GM18873 (cell line): ENCODE results near the gene MAML3.

Source experiments
- ATAC-seq: cut with Tn5 transposase; IDR thresholded peaks from one replicate; pipeline ENCODE4 v1.9.1; 2021; ENCODE audit warnings: mild to moderate bottlenecking, moderate library complexity, moderate number of reproducible peaks; ENCODE audit not compliant: unreplicated experiment, low FRiP score

Gene MAML3

DNA sequence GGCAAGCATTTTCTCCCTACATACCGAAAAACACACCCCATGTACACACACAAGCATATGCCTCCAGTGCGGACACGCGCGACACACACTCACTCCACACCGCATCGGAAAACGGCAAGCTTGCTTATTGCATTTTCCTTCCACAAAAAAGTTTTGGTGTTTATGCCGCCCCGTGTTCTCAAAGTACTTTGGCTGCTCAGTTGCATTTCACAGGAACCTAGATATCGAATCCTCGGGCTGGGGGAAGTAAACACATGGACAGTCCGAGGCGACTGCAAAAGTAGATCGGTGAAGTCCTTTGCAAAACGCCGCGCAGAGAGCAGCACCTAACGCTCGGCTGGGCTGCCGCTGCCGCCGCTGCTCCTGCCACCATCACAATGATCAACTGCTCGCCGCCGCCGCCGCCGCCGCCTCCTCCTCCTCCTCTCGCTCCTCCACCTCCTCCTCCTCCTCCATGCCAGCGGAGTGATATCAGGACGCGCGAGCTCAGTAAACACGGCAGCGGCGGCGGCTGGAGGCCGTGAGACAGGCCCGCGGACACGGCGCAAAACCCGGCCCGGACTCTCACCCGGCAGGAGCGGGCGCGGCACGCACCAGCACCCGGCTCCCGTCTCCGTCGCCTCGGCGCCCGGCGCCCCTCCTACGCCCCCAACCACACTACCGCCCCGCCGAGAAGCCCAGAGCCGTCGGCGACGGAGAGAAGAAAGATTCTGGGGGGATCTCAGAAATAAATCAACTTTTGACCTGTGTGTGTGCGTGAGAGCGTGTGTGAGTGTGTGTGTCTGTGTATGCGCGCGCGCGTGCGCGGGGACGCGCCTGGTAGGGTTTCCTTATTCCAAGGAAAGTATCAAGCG lies at the start of gene MAML3:
MAML3 (minus strand) TSS at position 467 of the 854 bp plus-strand sequence. CDS start 857 bp downstream, outside the sequence.
- no peak for ATAC-seq

DNA sequence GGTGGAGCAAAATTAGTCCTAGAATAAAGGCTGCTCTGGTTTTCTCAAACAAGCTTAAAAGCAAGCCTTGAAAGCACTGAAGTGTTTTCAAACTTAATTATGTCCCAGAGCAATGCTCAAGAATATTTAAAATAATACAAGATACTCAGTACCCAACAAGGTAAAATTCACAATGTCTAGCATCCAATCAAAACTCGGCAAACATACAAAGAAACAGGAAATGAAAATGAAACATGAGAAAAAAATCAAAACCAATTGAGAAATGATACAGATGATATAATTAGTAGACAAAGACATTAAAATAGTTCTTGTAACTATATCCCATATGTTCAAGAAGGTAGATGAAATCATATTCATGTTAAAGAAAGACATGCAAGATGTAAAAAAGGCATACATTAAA lies 45.0 kb upstream of the MAML3 start:
- no peak for ATAC-seq

DNA sequence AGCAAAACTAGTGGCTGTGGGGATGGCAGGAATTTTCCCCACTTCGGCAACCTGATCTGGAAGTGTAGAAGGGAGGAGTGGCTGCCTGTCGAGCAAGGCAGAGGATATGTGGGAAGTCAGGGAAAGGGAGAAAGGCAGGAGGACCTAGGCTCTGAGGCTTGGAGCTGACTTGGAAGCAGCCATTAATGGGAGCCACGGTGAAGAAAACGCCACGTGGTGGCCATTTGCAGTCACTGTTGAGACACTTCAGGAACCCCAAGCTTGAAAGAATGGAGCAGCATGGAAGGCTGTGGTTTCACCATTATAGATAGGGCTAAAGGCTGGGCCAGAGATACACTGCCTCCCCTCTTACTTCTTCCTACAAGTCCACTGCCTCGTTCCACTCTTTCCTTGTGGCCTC lies 41.8 kb upstream of the MAML3 start:
- no peak for ATAC-seq

DNA sequence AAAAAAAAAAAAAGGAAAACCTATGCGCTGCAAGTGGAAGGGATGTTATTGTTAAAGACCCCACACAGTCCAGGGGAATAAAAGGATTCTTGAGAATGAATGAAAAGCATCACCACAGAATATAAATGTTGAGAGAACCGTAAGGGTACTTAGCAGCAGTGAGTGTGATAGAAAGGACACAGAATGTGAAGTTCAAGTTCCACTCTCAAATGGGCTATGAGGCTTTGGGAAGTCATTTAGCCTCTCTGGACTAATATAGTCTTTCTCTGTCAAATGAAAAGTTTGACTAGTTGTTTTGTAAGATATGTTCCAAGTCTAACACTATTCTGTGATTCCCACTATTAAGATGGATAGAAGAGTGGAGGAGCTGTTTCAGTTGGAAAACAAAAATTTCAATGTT lies 35.8 kb upstream of the MAML3 start:
- ATAC-seq: no peak

DNA sequence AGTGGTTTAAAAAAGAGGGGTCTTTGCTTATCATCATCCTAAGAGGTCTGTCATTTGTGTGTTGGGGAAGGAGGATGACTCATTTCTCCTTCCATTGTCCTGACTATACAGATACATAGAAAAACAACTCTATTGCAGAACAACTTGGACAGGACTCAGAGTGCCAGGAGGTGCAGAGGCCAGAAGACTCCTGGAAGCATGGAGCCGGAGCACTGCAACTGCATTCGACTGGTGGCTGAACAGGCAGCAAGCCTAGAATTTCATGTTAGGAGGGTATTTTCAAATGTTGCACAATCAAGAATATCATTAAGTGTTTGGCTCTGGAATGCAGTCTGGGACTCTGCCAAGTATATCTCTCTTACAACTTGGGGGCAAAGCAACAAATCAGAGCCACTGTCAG lies 35.0 kb upstream of the MAML3 start:
- ATAC-seq: no peak

DNA sequence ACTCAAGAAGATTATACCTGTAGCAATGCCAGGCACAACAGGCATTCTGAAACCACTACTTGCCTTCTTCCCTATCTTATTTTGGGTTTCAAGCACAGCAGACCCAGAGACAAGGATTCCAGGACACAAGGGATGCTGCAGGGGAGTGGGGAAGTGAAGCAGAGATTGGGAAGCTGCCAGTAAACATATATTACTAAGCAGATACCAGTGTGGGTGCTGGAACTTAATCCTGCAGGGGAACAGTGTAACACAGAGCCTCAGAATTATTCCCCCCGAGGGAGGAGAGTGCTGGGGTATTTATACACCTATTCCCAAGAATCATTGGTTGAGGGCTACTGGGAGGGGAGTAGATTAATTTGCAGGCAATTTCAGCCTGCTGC lies 33.3 kb upstream of the MAML3 start:
- ATAC-seq: no peak

DNA sequence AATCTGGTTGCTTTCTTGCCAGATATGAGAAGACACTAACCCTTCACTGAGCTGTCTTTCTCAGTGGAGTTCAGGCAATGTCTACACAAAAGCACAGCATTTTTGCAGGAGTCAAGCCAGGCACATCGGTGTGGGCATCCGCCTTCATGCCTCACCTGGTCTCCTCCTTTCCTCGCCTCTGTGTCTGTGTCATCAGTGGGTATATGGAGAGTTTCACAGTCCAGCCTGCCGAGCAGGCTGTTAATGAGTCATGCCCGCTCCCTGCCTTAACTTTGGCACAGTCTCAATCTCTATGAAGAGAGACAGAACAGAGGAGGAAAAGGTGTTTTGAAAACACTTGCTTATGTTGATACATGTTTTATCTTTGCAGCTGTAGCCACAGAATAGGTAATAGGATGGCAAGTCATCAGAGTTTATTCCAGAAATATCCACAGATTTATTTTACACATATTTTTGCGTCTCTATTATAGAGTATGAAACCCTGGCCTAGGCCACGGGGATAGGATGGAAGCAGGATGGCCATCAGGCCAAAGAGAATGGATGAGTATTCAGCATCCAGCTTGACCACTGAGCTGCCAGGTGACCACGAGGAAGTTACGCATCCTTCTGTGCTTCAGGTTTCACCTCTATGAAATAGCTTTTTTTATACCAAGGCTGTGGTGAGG lies 32.8 kb upstream of the MAML3 start:
- ATAC-seq: no peak

DNA sequence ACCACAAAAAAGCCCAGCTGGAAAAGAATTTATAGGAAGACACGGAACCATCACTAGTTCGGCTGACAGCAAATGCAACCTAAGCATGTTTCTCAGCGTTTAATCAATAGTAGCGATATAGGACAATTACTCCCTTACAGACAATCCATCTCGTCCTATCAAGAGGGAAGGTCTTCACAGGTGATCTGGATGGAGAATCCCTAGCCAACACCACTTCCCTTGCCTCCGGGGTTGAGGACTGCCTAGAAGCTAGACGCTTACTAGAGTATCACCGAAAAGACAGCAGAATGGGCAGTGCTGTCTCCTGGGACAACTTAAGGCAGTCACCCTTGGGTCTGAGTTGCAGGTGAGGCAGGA lies 32.1 kb upstream of the MAML3 start:
- no peak for ATAC-seq

DNA sequence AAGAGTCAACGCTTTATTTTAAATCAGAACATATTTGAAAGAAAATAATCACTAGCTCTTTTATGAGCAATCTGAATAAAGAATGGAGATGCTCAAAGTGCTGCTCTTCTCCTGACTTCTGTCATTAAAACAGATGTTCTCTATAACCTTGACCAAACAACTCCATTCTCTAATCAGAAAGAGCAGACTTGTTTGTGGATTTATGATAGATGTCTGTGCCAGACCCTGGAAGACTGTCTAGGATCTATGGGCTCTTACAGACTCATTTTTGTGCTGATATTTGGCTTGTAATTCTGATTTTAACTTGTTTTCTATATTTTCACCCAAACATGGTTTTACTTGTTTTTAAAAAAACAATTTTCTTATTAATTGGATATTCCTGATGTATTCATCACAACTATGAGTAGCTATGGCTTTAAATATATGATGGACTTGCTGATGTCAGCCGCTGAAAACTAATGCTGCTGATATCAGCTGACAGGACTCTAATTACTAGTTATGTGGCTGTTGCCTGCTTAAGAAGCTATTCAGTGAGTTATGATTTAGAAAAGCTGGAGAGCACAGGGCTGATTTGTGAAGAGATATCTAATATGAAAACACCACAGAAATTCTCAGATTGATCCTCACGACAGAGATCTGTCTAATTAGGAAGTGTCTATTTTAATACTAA lies 31.6 kb upstream of the MAML3 start:
- ATAC-seq: no peak

DNA sequence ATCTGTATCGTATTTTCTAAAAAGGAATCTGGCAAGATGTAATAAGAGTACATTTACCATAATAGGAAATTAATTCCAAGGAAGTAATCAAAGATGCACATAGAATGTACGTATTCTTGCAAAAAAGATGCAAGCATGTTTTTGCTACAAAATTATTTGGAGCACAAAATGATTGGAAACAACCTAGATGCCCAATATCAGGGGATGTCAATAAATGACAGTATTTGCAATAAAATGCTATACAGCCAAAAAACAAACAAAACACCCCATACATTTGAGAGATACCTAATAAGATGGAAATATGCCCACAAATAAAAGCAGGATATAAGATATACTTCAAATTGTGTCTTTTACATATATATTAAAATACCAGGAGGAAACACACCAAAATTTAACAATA lies 29.3 kb upstream of the MAML3 start:
- ATAC-seq: no peak

DNA sequence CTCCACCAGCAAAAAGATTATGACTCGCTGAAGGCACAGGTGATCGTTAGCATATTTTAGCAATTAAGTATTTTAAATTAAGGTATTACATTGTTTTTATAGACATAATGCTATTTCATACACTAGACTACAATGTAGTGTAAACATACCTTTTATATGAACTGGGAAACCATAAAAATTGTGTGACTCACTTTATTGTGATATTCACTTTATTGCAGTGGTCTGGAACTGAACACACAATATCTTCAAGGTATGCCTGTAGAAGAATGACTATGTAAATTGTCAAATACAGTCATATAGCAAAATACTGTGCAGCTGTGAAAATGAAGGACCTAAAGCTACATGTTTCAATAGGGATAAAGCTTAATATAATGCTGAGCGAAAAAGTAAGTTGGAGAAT lies 26.6 kb upstream of the MAML3 start:
- ATAC-seq: no peak

DNA sequence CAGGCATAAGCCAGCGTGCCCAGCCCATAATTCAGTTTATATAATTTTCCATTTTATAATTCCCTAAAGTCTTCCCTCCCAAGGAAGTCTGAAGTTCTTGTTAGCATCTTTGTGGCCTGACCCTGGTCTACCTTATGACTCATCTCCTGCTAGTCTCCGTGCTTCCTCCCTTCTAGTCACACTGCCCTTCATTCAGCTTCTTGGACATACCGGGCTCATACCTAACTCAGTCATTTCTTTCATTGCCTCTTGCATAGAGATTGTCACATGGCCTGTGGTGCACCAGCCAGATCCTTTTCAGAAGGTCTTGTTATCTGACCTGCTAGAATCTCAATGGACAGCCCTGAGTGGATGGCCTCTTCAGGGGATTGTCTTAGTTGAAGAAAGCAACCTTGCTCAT lies 22.8 kb upstream of the MAML3 start:
- ATAC-seq: no peak

DNA sequence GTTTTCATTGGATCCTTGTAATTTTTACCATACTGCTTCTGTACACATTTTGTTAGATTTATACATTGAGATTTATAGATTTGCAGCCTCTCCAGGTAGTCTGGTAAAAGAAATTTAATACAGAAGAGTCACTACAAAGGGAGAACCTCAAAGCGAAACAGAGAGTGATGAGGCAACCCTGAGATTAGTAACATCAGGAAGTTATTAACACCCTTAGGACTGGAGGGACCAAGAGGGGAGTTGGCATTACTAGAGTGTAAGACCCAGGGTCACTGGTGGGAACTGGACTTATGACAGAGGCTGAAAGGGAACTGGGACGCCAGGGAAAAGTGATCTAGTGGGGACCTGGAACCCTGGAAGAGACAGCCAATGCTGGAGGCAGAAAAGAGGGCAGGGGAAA lies 20.6 kb upstream of the MAML3 start:
- no peak for ATAC-seq

DNA sequence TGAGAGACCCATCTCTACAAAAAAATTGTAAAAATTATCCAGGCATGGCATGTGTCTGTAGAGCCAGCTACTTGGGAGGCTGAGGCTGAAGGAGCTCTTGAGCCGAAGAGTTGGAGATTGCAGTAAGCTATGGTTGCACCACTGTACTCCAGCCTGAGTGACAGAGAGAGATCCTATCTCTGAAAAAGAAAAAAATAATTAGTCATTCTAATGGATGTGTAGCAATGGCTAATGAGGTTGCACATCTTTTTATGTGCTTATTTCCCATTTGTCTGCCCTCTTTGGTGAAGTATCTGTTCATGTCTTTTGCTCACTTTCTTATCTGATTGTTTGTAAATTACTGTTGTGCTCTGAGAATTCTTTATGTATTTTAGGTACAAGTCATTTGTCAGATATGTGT lies 19.0 kb upstream of the MAML3 start:
- no peak for ATAC-seq

DNA sequence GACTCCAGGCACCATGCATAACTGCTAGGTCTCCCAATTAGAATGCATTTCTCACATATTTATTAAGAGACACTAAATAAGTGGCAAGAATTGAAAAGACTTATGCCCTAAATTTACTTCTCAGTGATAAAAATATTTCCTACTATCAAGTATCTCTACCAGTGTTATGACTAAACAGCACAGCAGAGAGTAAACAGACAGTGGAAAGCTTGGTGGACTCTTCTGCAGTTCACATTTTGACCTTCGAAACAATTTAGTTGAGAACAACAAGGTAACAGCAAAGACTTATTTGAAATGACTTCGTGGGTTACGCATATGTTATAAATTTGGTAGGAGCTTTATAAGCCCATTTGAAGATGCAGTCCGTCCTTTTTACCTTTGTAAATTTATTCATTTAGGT lies 16.3 kb upstream of the MAML3 start:
- ATAC-seq: no peak

DNA sequence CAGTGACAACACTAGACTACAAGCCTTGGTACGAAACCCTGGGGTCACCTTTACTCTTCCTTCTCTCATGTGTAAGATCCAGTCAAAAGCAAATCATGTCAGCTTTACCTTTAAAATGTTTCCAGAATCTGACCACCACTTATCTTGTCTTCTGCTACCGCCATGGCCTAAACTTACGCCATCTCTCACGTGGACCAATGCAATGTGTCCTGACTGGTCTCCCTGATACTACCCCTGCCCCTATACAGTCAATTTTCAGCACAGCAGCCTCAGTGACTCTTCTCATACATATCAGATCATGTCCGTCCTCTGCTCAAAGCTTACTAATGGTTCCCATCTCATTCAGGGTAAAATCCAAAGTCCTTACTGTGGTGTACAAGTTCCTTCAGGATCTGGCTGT lies 15.0 kb upstream of the MAML3 start:
- ATAC-seq: no peak

DNA sequence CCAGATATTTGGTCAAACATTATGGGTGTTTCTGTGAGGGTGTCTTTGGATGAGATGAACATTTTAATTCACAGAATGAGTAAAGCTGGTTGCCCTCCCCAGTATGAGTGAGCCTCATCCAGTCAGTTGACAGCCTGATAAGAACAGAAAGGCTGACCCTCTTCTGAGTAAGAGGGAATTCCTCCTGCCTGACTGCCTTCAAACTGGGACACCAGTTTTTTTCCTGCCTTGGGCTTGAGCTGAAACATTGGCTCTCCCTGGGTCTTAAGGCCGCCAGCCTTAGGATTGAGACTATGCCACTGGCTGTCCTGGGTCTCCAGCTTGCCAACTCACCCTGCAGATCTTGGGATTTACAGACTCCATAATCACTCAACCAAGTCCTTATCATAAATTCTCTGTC lies 14.5 kb upstream of the MAML3 start:
- no peak for ATAC-seq

DNA sequence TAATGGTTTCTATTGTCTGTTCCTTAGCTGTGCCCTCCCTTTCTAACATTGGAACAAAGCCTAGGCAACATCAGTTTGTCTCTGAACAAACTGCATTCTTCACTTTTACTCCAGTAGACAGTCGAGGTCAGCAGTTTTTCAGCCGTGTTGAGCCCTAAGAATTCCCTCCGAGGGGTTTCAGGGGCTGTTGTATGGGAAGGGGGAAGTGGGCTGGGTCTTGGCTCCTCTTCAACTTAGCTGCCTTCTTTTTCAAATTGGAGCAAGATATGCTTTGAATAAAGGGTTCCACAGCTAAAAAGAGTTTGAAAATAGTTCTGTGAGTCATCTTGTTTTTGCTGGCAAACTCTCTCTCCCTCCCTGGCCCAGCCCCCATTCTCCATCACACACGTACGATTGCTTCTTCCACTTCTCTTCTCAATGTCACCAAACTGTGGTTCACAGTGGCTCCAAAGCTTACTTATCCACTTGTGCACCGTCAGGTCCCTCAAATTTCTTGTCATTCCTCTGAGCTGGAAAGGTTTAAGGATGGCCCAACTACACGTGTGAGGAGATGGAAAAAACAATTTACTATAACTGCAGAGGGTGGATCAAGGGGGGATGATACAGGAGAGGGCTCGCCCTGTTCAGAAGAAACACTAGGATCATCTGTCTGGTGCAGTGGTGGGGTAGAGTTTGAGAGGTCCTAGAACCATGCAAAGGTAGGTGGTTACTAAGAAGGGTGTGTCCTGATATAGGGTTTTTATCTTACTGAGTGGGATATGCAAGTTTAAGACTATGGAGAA lies 9.2 kb upstream of the MAML3 start:
- ATAC-seq: no peak

DNA sequence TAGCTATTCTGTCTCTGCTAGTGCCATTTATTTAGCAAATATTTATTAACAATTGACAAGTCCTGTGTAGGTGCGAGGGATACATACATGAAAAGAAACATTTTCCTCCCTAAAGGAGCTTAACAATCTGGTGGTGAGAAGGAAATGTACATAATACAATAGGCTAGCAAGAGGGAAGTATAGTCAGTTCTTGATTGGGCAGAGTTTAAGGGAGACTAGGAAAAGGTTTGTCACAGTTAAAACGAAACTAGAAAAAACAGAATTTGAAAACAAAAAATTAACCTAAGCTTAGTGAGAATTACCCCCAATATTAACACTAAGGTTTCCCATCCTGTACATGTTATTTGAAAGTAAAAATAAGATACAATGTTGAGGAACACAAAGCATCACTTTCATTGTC lies 8.6 kb upstream of the MAML3 start:
- no peak for ATAC-seq

DNA sequence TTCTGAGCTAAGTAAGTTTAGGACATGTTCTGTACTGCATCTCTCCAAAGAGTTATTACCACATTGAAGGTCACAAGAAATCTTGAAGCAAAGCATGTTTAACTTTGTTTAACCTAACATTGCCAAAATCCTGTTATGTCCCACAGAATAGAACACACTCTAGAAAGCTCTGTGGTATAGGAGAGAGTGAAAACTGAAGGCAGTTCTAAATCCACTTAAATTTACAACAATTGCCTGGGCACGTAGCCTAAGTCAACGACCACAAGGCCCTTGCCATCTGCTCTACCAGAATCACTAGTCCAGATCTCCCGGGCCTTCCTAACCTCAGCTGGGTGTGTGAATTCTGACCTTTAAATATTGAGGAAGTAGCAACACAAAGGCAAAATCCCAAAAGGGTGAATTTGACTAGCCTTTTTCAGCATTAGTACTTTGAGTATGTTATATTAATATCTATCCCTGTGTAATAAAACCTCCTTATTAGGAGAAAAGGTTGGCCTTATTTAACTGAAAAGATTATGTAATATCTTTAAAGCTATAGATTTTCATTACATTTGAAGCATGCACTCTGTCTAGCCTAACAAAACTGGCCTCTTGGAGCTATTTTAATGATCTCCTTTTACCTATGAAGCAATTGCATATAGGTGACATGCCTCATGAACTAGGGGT lies 4.5 kb upstream of the MAML3 start:
- no peak for ATAC-seq
